HG02981 (cell line): ENCODE measurements around the gene RASA2.
"Not testable (repeated sequence)": the region's sequence is repeated elsewhere in the genome, so short reads cannot be mapped to it uniquely, and the experiment has no call there.

Experiments
- ATAC-seq: cut with Tn5 transposase; IDR thresholded peaks from one replicate; pipeline ENCODE4 v1.9.1; 2021; ENCODE audit warnings: mild to moderate bottlenecking, moderate library complexity; ENCODE audit not compliant: unreplicated experiment

The RASA2 gene

GRCh38 chr3:141575879-141576743 lies 89.3 kb downstream of the RASA2 start:
- no peak for ATAC-seq

- no peak for ATAC-seq
Observed at GRCh38 chr3:141576744-141577052, 89.9 kb downstream of the RASA2 start.

- ATAC-seq: no peak
Observed at GRCh38 chr3:141578202-141578973, 91.6 kb downstream of the RASA2 start.

- no peak for ATAC-seq
Observed at GRCh38 chr3:141594357-141594756, 107.5 kb downstream of the RASA2 start.

- ATAC-seq: no peak
Observed at GRCh38 chr3:141597931-141598330, 111.1 kb downstream of the RASA2 start.

DNA sequence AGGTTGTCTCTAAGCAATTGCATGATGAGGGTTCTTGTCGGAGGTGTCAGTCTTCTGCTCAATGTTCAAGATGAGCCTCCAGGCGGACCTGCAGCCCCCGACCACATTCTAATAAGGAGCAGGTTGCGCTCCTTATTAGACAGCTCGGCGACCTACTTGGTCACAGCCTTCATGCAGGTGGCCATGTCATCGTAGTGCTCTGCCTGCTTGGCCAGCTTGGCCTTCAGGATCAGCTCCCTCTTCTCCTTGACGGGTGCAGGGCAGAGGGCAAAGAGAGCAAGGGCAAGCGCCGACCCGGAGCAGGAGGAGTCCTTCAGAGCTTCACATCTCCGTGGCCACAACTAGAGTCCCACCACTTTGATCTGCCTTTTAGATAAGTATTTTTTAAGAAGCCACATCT lies 113.5 kb downstream of the RASA2 start:
- no peak for ATAC-seq

- ATAC-seq: no peak
Observed at GRCh38 chr3:141602706-141603105, 115.9 kb downstream of the RASA2 start.

- no peak for ATAC-seq
Observed at GRCh38 chr3:141603473-141604035, 116.7 kb downstream of the RASA2 start.

- ATAC-seq: no peak
Observed at GRCh38 chr3:141605883-141606282, 119.1 kb downstream of the RASA2 start.

- ATAC-seq: no peak
Observed at GRCh38 chr3:141608438-141608837, 121.6 kb downstream of the RASA2 start.

- ATAC-seq: no peak
Observed at GRCh38 chr3:141610939-141611338, 124.1 kb downstream of the RASA2 start.

GRCh38 chr3:141618103-141618910 lies 131.5 kb downstream of the RASA2 start:
- ATAC-seq: no peak

- no peak for ATAC-seq
Observed at GRCh38 chr3:141618938-141619337, 132.1 kb downstream of the RASA2 start.

- ATAC-seq: no peak
Observed at GRCh38 chr3:141619450-141619849, 132.6 kb downstream of the RASA2 start.

- no peak for ATAC-seq
Observed at GRCh38 chr3:141623691-141624090, 136.9 kb downstream of the RASA2 start.

DNA sequence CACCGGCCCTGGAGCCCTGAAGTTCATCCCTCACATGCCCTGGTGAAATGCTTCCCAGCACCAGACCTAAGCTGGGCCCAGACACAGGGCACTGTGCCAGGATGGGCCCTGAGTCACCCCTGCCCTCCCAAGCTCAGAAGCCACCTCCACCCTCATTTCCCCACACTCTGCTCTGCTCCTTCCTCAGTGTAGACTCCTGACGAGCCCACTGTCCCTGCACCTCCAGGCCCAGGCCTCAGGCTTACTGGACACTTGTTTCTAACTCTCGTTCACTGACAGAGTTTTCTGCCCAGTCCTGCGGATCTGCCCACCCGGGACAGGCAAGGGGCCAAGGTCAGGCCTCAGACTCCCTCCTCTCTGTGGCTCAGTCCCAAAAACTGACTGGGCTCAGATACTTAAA lies 138.7 kb downstream of the RASA2 start:
- no peak for ATAC-seq

DNA sequence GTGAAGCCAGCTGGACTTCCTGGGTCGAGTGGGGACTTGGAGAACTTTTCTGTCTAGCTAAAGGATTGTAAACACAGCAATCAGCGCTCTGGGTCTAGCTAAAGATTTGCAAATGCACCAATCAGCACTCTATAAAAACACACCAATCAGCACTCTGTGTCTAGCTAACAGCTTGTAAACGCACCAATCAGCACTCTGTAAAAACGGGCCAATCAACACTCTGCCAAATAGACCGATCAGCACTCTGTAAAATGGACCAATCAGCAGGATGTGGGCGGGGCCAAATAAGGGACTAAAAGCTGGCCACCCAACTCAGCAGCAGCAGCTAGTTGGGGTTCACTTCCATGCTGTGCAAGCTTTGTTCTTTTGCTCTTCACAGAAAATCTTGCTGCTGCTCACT lies 141.5 kb downstream of the RASA2 start:
- ATAC-seq: not testable (repeated sequence)

DNA sequence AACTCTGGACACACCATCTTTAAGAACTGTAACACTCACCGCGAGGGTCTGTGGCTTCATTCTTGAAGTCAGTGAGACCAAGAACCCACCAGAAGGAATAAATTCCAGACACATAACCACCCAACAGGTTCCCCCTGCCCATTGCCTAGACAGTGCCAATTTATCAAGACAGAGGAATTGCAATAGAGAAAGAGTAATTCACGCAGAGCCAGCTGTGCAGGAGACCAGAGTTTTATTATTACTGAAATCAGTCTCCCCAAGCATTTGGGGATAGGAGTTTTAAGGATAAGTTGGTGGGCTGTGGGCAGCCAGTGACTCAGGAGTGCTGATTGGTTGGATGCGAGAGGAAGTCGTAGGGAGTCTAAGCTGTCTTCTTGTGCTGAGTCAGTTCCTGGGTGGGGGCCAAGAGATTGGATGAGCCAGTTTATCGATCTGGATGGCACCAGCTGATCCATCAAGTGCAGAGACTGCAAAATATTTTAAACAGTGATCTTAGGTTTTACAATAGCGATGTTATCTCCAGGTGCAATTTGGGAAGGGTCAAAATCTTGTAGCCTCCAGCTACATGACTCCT lies 142.1 kb downstream of the RASA2 start:
- ATAC-seq: not testable (repeated sequence)

DNA sequence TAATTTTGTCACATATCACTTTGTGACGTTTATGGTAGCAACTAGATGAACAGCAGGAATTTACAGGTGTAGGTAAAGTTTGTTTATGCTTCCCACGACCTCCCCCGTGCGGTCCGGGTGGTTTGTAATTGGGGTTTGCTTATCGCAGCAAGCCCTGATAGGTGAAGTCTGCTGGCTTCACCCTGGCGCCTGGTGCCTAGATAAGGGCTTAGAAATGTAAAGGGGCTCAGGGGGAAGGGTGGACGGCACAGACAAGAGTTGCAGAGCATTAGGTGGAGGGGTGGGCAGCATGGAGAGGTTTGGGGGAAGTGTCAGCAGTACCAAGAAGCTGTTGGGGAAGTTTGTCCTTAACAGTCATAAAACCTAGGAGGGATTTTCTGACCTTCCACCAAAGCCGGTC lies 143.1 kb downstream of the RASA2 start:
- ATAC-seq: no peak

DNA sequence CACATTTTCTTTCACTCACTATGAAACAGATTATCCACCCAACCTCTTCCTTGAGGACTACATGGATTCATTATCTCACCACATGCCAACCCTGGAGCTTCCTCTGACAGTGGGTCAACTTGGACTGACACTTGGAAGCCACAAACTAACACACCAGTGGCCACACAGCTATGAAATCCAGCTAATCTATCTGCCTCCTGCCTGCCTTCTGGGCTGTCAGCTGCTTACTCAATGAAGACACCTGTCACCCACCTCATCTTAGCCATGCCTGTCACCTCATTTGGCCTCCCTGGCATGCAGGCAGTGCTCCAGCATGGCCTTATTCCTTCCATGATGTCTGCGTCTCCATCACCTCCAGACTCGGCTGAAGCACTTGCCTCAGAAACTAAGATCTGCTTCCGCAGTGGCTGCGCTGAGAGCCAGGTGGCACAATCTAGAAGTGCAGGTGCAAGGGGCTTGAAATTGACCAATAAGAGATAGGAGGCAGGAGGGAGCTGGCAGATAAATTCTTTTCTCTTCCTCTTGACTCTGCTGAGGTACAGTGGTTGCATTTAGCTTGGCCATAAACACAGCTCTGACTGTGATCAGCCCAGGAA lies 146.1 kb downstream of the RASA2 start:
- ATAC-seq: no peak
